Ishikawa (cell line): ENCODE results near the gene NKX6-1.

Experiments
- CEBPB ChIP-seq: IDR thresholded peaks from 2 replicates; pipeline ENCODE4 v1.6.1; 2012
- CREB1 ChIP-seq: IDR thresholded peaks from 2 replicates; pipeline ENCODE4 v1.6.1; 2012; ENCODE audit warnings: low read depth
- EGR1 ChIP-seq: IDR thresholded peaks from 2 replicates; pipeline ENCODE4 v1.6.1; 2012
- EP300 ChIP-seq: IDR thresholded peaks from 2 replicates; pipeline ENCODE4 v1.6.1; 2012; ENCODE audit warnings: borderline replicate concordance
- FOXM1 ChIP-seq: IDR thresholded peaks from 2 replicates; pipeline ENCODE4 v1.6.1; 2012; ENCODE audit warnings: low read depth, borderline replicate concordance
- MAX ChIP-seq: IDR thresholded peaks from 2 replicates; pipeline ENCODE4 v1.6.1; 2012
- NFIC ChIP-seq: IDR thresholded peaks from 2 replicates; pipeline ENCODE4 v1.6.1; 2012
- RAD21 ChIP-seq: IDR thresholded peaks from 2 replicates; pipeline ENCODE4 v1.6.1; 2012; ENCODE audit warnings: low read depth
- REST ChIP-seq: IDR thresholded peaks from 2 replicates; pipeline ENCODE4 v1.6.1; 2012; ENCODE audit warnings: low read depth, mild to moderate bottlenecking
- TAF1 ChIP-seq: IDR thresholded peaks from 2 replicates; pipeline ENCODE4 v1.6.1; 2012; ENCODE audit warnings: low read depth, mild to moderate bottlenecking
- TCF12 ChIP-seq: IDR thresholded peaks from 2 replicates; pipeline ENCODE4 v1.6.1; 2012; ENCODE audit warnings: low read depth
- TEAD4 ChIP-seq: IDR thresholded peaks from 2 replicates; pipeline ENCODE4 v1.6.1; 2012
- USF1 ChIP-seq: IDR thresholded peaks from 2 replicates; pipeline ENCODE4 v1.6.1; 2012
- YY1 ChIP-seq: IDR thresholded peaks from 2 replicates; pipeline ENCODE4 v1.6.1; 2012; ENCODE audit warnings: low read depth
- ZBTB7A ChIP-seq: IDR thresholded peaks from 2 replicates; pipeline ENCODE4 v1.6.1; 2012; ENCODE audit warnings: low read depth

NKX6-1 gene

GRCh38 chr4:84503495-84504437 is 4.7 kb upstream of the NKX6-1 start:
- TF ChIP-seq RAD21: peak; percentile 89
- 0 out of 2 replicates have a peak, but pooled peaks have one; percentile 59 for TF ChIP-seq YY1
- TF ChIP-seq CEBPB: no peak
- TF ChIP-seq USF1: no peak
- TF ChIP-seq EGR1: no peak

GRCh38 chr4:84502955-84503373 is 3.9 kb upstream of the NKX6-1 start:
- TF ChIP-seq EGR1: no peak
- TF ChIP-seq EP300: no peak
- no peak for TF ChIP-seq YY1
- no peak for TF ChIP-seq CEBPB

- TF ChIP-seq NFIC: no peak
- TF ChIP-seq MAX: no peak
- TF ChIP-seq TAF1: no peak
- TF ChIP-seq EP300: no peak
- no peak for TF ChIP-seq REST
These were observed 3.4 kb upstream of the NKX6-1 start for GRCh38 chr4:84502333-84502954.

GRCh38 chr4:84501721-84502267 is 2.7 kb upstream of the NKX6-1 start:
- TF ChIP-seq EP300 (no peak), CEBPB (no peak), RAD21 (no peak), MAX (no peak), YY1 (no peak), USF1 (no peak), CREB1 (no peak), TEAD4 (no peak), NFIC (no peak), TAF1 (no peak), ZBTB7A (no peak), REST (no peak), TCF12 (no peak)

- TF ChIP-seq RAD21 (no peak), FOXM1 (no peak), TEAD4 (no peak), MAX (no peak), TAF1 (no peak), CEBPB (no peak), USF1 (no peak), EGR1 (no peak), CREB1 (no peak), EP300 (no peak), REST (no peak), YY1 (no peak), NFIC (no peak), ZBTB7A (no peak), TCF12 (no peak)
These were observed 2.1 kb upstream of the NKX6-1 start for GRCh38 chr4:84501202-84501503.
